Neural progenitor cell (in vitro differentiated cells): ENCODE results near the gene YTHDC1. TPM values are rescaled to one million over a fixed set of nuclear protein-coding genes. Genes with fewer than 3 reads are reported as not detected.
A peak's percentile ranks its signal among the peaks of the same experiment; 100 is the strongest.

Experiments used
- DNase-seq: peaks from one replicate; pipeline ENCODE4 v3.0.0-alpha.2; 2016; ENCODE audit warnings: low spot score
- H2AFZ ChIP-seq: fragments of 200-600 bp; sonication (generic); replicated peaks from 2 replicates; pipeline ENCODE4 v1.6.1; 2016; ENCODE audit warnings: antibody characterized with exemption
- H3F3A ChIP-seq: fragments of 200-600 bp; sonication (generic); 2 replicates; pipeline ENCODE4 v1.6.1; 2016; ENCODE audit warnings: antibody characterized with exemption, low read depth
- H3K27ac ChIP-seq: fragments of 200-600 bp; sonication (generic); 2 replicates; pipeline ENCODE4 v1.5.1; 2016; ENCODE audit warnings: mild to moderate bottlenecking
- H3K27me3 ChIP-seq: fragments of 200-600 bp; sonication (generic); 2 replicates; pipeline ENCODE4 v1.6.1; 2016; ENCODE audit warnings: mild to moderate bottlenecking, moderate library complexity
- H3K36me3 ChIP-seq: fragments of 200-600 bp; sonication (generic); 2 replicates; pipeline ENCODE4 v1.5.1; 2016
- H3K4me1 ChIP-seq: fragments of 200-600 bp; sonication (generic); 2 replicates; pipeline ENCODE4 v1.6.1; 2016; ENCODE audit warnings: mixed run types
- H3K4me2 ChIP-seq: fragments of 200-600 bp; sonication (generic); 2 replicates; pipeline ENCODE4 v1.6.1; 2016
- H3K4me3 ChIP-seq: fragments of 200-600 bp; sonication (generic); 2 replicates; pipeline ENCODE4 v1.5.1; 2016
- H3K79me2 ChIP-seq: fragments of 200-600 bp; sonication (generic); 2 replicates; pipeline ENCODE4 v1.6.1; 2016; ENCODE audit warnings: low read depth
- H3K9ac ChIP-seq: fragments of 200-600 bp; sonication (generic); 2 replicates; pipeline ENCODE4 v1.6.1; 2016
- H3K9me3 ChIP-seq: fragments of 200-600 bp; sonication (generic); 2 replicates; pipeline ENCODE4 v1.5.1; 2016; ENCODE audit warnings: low read depth
- H4K20me1 ChIP-seq: fragments of 200-600 bp; sonication (generic); 2 replicates; pipeline ENCODE4 v1.6.1; 2016; ENCODE audit warnings: low read depth
- H3K27ac Mint-ChIP-seq: 3 replicates; pipeline ENCODE4 v1.8.0; 2021; ENCODE audit warnings: mixed read lengths
- H3K27me3 Mint-ChIP-seq: 2 replicates; pipeline ENCODE4 v1.8.0; 2022; ENCODE audit warnings: low read depth, mild to moderate bottlenecking, inconsistent platforms, moderate library complexity, mixed read lengths; ENCODE audit not compliant: insufficient read depth
- H3K36me3 Mint-ChIP-seq: 3 replicates; pipeline ENCODE4 v1.8.0; 2021; ENCODE audit warnings: mixed read lengths
- H3K4me1 Mint-ChIP-seq: 3 replicates; pipeline ENCODE4 v1.8.0; 2021; ENCODE audit warnings: mixed read lengths
- H3K4me3 Mint-ChIP-seq: 3 replicates; pipeline ENCODE4 v1.8.0; 2021; ENCODE audit warnings: mild to moderate bottlenecking, moderate library complexity, mixed read lengths
- H3K9me3 Mint-ChIP-seq: 3 replicates; pipeline ENCODE4 v1.8.0; 2020; ENCODE audit warnings: mixed read lengths
- CTCF ChIP-seq: fragments of 200-600 bp; sonication (generic); IDR thresholded peaks from 2 replicates; pipeline ENCODE4 v1.5.1; 2017; ENCODE audit warnings: antibody characterized with exemption, mild to moderate bottlenecking
- EZH2 ChIP-seq: fragments of 200-600 bp; sonication (generic); IDR thresholded peaks from 2 replicates; pipeline ENCODE4 v1.6.1; 2017; ENCODE audit warnings: antibody characterized with exemption, mild to moderate bottlenecking, moderate library complexity
- EZH2phosphoT487 ChIP-seq: fragments of 200-600 bp; sonication (generic); IDR thresholded peaks from 2 replicates; pipeline ENCODE4 v1.6.1; 2017; ENCODE audit warnings: antibody characterized with exemption
- total RNA-seq: library from RNA; depleted of rRNA; stranded (reverse); fragments of >200 nt; gene quantifications from 2 replicates; pipeline ENCODE4 v1.2.3, GENCODE V29; 2015; ENCODE audit warnings: low replicate concordance

Gene YTHDC1
- total RNA-seq, 1 donor from 2014 or later = 108 TPM

GRCh38 chr4:68369142-68369805 lies 19.4 kb upstream of the YTHDC1 start:
- peaks cover 4% of the 10 kb centered on the region for H3K9me3 Mint-ChIP-seq
- Histone ChIP-seq H3K27me3 (no peaks in the 10 kb centered on the region), H3K79me2 (no peaks in the 10 kb centered on the region), H4K20me1 (no peaks in the 10 kb centered on the region), H2AFZ (no peak overlapping the region), H3F3A (peaks cover 7% of the 10 kb centered on the region), H3K4me3 (no peak overlapping the region), H3K9me3 (no peaks in the 10 kb centered on the region), H3K27ac (no peak overlapping the region), H3K4me1 (peaks cover 7% of the 10 kb centered on the region), H3K36me3 (no peaks in the 10 kb centered on the region), H3K9ac (no peak overlapping the region), H3K4me2 (no peak overlapping the region)
- H3K27me3 Mint-ChIP-seq = peaks cover 5% of the 10 kb centered on the region
- no peaks in the 10 kb centered on the region for H3K36me3 Mint-ChIP-seq
- no peak overlapping the region for H3K4me3 Mint-ChIP-seq
- no peak for TF ChIP-seq EZH2phosphoT487
- no peak for TF ChIP-seq CTCF
- no peak overlapping the region for H3K27ac Mint-ChIP-seq
- DNase-seq = no peak
- H3K4me1 Mint-ChIP-seq = peaks cover 5% of the 10 kb centered on the region

DNA sequence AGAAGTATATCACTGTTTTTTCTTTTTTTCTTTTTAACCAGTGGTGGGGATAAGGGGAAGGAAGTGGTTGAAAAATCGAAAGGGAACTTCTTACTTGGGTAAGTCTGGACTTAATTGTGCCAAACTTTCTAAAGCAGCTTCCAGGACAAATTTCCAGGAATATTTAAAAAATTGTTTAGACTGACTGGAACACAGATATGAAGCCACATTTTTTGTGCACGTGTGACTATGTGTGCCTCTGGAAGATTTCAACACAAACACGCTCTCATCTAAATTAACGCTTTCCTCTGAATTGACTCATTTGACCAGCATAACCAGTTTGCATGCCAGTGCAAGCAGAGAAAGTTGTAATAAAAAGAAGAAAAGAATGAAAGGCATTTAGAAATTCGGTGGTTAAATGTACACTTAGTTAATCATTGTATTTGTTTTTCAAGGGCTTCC lies 18.8 kb upstream of the YTHDC1 start:
- no peaks in the 10 kb centered on the region for H4K20me1 ChIP-seq
- H3K79me2 ChIP-seq = no peaks in the 10 kb centered on the region
- Mint-ChIP-seq H3K9me3 (peaks cover 6% of the 10 kb centered on the region), H3K36me3 (no peaks in the 10 kb centered on the region), H3K4me1 (peaks cover 5% of the 10 kb centered on the region), H3K27ac (no peak overlapping the region), H3K27me3 (peaks cover 11% of the 10 kb centered on the region), H3K4me3 (no peak overlapping the region)
- no peak overlapping the region for H3K27ac ChIP-seq
- no peak for DNase-seq
- no peak overlapping the region for H3K9ac ChIP-seq
- H2AFZ ChIP-seq = no peak overlapping the region
- H3K4me3 ChIP-seq = no peak overlapping the region
- H3K4me1 ChIP-seq = peaks cover 7% of the 10 kb centered on the region
- no peak for TF ChIP-seq EZH2
- TF ChIP-seq CTCF = no peak
- no peak for TF ChIP-seq EZH2phosphoT487
- H3K27me3 ChIP-seq = no peaks in the 10 kb centered on the region
- no peak overlapping the region for H3K4me2 ChIP-seq
- H3K9me3 ChIP-seq = no peaks in the 10 kb centered on the region
- H3K36me3 ChIP-seq = no peaks in the 10 kb centered on the region
- peaks cover 7% of the 10 kb centered on the region for H3F3A ChIP-seq

- peaks cover 7% of the 10 kb centered on the region for H3F3A ChIP-seq
- no peaks in the 10 kb centered on the region for H3K9me3 ChIP-seq
- H4K20me1 ChIP-seq = no peaks in the 10 kb centered on the region
- H3K4me1 ChIP-seq = peaks cover under 1% of the 10 kb centered on the region
- no peak overlapping the region for H2AFZ ChIP-seq
- Mint-ChIP-seq H3K4me1 (no peaks in the 10 kb centered on the region), H3K27ac (no peak overlapping the region), H3K36me3 (no peaks in the 10 kb centered on the region), H3K4me3 (no peak overlapping the region), H3K27me3 (peaks cover 11% of the 10 kb centered on the region), H3K9me3 (peaks cover 6% of the 10 kb centered on the region)
- no peak for TF ChIP-seq EZH2
- TF ChIP-seq CTCF = no peak
- TF ChIP-seq EZH2phosphoT487 = no peak
- no peak overlapping the region for H3K9ac ChIP-seq
- no peaks in the 10 kb centered on the region for H3K79me2 ChIP-seq
- H3K27me3 ChIP-seq = no peaks in the 10 kb centered on the region
- no peak overlapping the region for H3K4me3 ChIP-seq
- H3K36me3 ChIP-seq = no peaks in the 10 kb centered on the region
- DNase-seq = peak; percentile 49
- no peak overlapping the region for H3K27ac ChIP-seq
- H3K4me2 ChIP-seq = no peak overlapping the region
Measured at GRCh38 chr4:68367835-68368234, 17.9 kb upstream of the YTHDC1 start.
